Measurements from ENCODE around the gene STOM. TPM values are rescaled to one million over a fixed set of nuclear protein-coding genes. Genes with fewer than 3 reads are reported as not detected.
A peak's percentile ranks its signal among the peaks of the same experiment; 100 is the strongest.

STOM gene
- total and polyA plus RNA-seq, 7 donors: 22.8 to 609 (median 303) TPM

DNA sequence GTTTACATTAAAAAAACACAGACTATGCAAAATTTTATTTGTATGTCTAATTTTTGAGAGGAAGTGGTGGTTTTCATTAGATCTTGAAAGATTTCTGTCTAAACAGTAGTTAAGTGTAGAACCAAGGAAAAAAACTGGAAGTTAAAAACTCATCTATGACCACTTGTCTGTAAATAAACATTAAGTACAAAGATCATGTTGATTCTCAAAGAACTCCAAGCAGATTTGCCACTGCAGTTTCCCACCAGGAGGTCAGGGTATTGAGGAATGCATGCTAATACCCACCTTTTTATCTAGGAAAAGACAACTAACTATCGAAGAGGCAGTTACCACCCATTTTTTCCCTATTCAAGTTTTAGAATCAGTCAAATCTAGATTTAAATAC is 1.9 kb downstream of the STOM start:
- peak overlapping the region; percentile 91 to 99 (median 96) for H3K27ac ChIP-seq
- TF ChIP-seq POLR2A (IDR thresholded peaks at IDR 0.05) (no peak), EP300 (IDR thresholded peaks at IDR 0.05) (no peak), POLR2AphosphoS5 (IDR thresholded peaks at IDR 0.05) (no peak)
- TF ChIP-seq, protein P1, sequence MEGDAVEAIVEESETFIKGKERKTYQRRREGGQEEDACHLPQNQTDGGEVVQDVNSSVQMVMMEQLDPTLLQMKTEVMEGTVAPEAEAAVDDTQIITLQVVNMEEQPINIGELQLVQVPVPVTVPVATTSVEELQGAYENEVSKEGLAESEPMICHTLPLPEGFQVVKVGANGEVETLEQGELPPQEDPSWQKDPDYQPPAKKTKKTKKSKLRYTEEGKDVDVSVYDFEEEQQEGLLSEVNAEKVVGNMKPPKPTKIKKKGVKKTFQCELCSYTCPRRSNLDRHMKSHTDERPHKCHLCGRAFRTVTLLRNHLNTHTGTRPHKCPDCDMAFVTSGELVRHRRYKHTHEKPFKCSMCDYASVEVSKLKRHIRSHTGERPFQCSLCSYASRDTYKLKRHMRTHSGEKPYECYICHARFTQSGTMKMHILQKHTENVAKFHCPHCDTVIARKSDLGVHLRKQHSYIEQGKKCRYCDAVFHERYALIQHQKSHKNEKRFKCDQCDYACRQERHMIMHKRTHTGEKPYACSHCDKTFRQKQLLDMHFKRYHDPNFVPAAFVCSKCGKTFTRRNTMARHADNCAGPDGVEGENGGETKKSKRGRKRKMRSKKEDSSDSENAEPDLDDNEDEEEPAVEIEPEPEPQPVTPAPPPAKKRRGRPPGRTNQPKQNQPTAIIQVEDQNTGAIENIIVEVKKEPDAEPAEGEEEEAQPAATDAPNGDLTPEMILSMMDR (IDR thresholded peaks at IDR 0.05): no peak
- peaks cover 0 to 16% (median 0%) of the 10 kb centered on the region in 4 donors for H3K36me3 ChIP-seq
- no peak for DNase-seq
- H3K4me3 ChIP-seq: peak overlapping the region; percentile 59 to 82 (median 78)
- no peaks in the 10 kb centered on the region for H3K9me3 ChIP-seq
- H3K4me1 ChIP-seq: peaks cover 0 to 83% (median 73%) of the 10 kb centered on the region in 4 donors
- WGBS, 2 donors: 10 to 40% methylated on average over 1 of the region's 1 CpG
- H3K27me3 ChIP-seq: no peaks in the 10 kb centered on the region
- intact Hi-C loops (cut with DNase I): no loop called here

- Histone ChIP-seq H3K9me3 (no peaks in the 10 kb centered on the region), H3K27ac (peak overlapping the region; percentile 91 to 99 (median 96)), H3K4me1 (peaks cover 0 to 83% (median 73%) of the 10 kb centered on the region in 4 donors), H3K27me3 (no peaks in the 10 kb centered on the region), H3K4me3 (peak overlapping the region; percentile 59 to 82 (median 78)), H3K36me3 (peaks cover 0 to 16% (median 0%) of the 10 kb centered on the region in 4 donors)
- intact Hi-C loops (cut with DNase I): no loop called here
- WGBS, 2 donors: 34 to 53% methylated on average over 4 of the region's 4 CpGs
- TF ChIP-seq, protein P1 (IDR thresholded peaks at IDR 0.05): no peak
- peak in 3 of 4 donors; percentile 59 to 79 (median 71) for TF ChIP-seq EP300 (IDR thresholded peaks at IDR 0.05)
- peak; percentile 54 to 85 (median 75) for TF ChIP-seq POLR2AphosphoS5 (IDR thresholded peaks at IDR 0.05)
- TF ChIP-seq POLR2A (IDR thresholded peaks at IDR 0.05): no peak
- DNase-seq: no peak
Observed at GRCh38 chr9:121367306-121368137, 2.5 kb downstream of the STOM start.

DNA sequence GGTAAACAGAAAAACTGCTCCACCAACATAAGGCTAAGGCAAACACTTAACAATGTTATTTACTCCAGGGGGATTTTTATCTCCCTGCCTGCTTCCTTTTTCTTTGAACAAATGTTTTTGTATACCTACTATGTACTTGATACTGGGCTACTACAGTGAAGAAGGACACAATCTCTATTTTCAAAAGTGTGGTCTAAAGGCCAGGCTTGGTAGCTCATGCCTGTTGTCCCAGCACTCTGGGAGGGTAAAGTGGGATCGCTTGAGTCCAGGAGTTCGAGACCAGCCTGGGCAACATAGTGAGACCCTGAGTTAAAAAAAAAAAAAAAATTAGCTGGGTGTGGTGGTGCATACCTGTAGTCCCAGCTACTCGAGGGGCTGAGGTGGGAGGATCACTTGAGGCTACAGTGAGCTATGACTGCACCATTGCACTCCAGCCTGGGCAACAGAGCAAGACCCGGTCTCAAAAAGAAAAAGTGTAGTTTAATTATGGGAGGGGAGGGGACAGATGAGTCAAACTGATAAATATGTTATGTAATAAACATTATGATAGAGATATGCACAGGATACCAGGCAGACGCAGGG is 3.3 kb downstream of the STOM start:
- TF ChIP-seq POLR2AphosphoS5 (IDR thresholded peaks at IDR 0.05): no peak
- TF ChIP-seq, protein P1 (IDR thresholded peaks at IDR 0.05): no peak
- no peak for TF ChIP-seq EP300 (IDR thresholded peaks at IDR 0.05)
- TF ChIP-seq POLR2A (IDR thresholded peaks at IDR 0.05): no peak
- no peak for DNase-seq
- Histone ChIP-seq H3K4me3 (peak overlapping the region in 2 of 4 donors; percentile 77 to 82), H3K27ac (peak overlapping the region; percentile 91 to 99 (median 96)), H3K27me3 (no peaks in the 10 kb centered on the region), H3K4me1 (peaks cover 0 to 83% (median 73%) of the 10 kb centered on the region in 4 donors), H3K9me3 (no peaks in the 10 kb centered on the region), H3K36me3 (peaks cover 0 to 16% (median 0%) of the 10 kb centered on the region in 4 donors)
- 77 to 79% methylated on average over 5 of the region's 5 CpGs for WGBS, 2 donors
- intact Hi-C loops (cut with DNase I): no loop called here

- Histone ChIP-seq H3K4me1 (peaks cover 0 to 81% (median 73%) of the 10 kb centered on the region in 4 donors), H3K27ac (peak overlapping the region; percentile 91 to 99 (median 96)), H3K36me3 (peaks cover 0 to 16% (median 0%) of the 10 kb centered on the region in 4 donors), H3K27me3 (no peaks in the 10 kb centered on the region), H3K4me3 (peak overlapping the region in 1 of 4 donors; percentile 77), H3K9me3 (no peaks in the 10 kb centered on the region)
- 61 to 85% methylated on average over 2 of the region's 2 CpGs for WGBS, 2 donors
- TF ChIP-seq POLR2A (IDR thresholded peaks at IDR 0.05) (no peak), EP300 (IDR thresholded peaks at IDR 0.05) (no peak), POLR2AphosphoS5 (IDR thresholded peaks at IDR 0.05) (no peak)
- TF ChIP-seq, protein P1 (IDR thresholded peaks at IDR 0.05): no peak
- intact Hi-C loops (cut with DNase I): no loop called here
- no peak for DNase-seq
Observed at GRCh38 chr9:121365564-121365963, 4.5 kb downstream of the STOM start.
